NB4 (cell line): ENCODE data around the gene CERT1.
A peak's percentile ranks its signal among the peaks of the same experiment; 100 is the strongest.

Experiments used
- DNase-seq: peaks from one replicate; pipeline ENCODE4 v3.0.0; 2010; ENCODE audit warnings: low read depth
- H3K4me3 ChIP-seq: one replicate; pipeline ENCODE4 v1.5.1; 2011; ENCODE audit warnings: mild to moderate bottlenecking, low read depth, low read length, moderate library complexity
- MYC ChIP-seq: IDR thresholded peaks from 2 replicates; pipeline ENCODE4 v1.6.1; 2011; ENCODE audit warnings: low read depth, low read length
- POLR2A ChIP-seq: IDR thresholded peaks from 2 replicates; pipeline ENCODE4 v1.6.1; 2011; ENCODE audit warnings: mild to moderate bottlenecking; ENCODE audit not compliant: insufficient read length; ENCODE audit errors: extremely low read depth
- TF ChIP-seq, protein P1 (sequence below): IDR thresholded peaks from one replicate; pipeline ENCODE4 v1.5.1; 2012; ENCODE audit warnings: low read depth, low read length
- TF ChIP-seq, protein P2 (sequence below): IDR thresholded peaks from 2 replicates; pipeline ENCODE4 v1.6.1; 2011; ENCODE audit warnings: low read depth, low read length

CERT1 gene

DNA sequence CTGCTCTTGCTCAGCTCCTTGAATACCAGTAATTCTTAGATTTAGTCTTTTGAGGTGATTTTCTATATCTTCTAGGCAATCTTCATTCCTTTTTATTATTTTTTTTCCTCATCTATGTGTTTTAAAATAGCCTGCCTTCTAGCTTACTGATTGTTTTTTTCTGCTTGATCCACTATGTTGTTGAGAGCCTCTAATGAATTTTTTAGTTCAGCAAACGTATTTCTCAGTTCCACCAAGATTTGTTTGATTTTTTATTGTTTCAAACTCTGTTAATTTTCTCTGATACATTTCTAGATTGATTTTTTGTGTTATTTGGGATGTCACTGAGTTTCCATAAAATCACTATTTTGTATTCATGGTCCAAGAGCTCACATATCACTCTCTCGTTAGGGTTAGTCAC, 9.8 kb upstream of the CERT1 start:
- DNase-seq, result no peak
- TF ChIP-seq, protein P1, sequence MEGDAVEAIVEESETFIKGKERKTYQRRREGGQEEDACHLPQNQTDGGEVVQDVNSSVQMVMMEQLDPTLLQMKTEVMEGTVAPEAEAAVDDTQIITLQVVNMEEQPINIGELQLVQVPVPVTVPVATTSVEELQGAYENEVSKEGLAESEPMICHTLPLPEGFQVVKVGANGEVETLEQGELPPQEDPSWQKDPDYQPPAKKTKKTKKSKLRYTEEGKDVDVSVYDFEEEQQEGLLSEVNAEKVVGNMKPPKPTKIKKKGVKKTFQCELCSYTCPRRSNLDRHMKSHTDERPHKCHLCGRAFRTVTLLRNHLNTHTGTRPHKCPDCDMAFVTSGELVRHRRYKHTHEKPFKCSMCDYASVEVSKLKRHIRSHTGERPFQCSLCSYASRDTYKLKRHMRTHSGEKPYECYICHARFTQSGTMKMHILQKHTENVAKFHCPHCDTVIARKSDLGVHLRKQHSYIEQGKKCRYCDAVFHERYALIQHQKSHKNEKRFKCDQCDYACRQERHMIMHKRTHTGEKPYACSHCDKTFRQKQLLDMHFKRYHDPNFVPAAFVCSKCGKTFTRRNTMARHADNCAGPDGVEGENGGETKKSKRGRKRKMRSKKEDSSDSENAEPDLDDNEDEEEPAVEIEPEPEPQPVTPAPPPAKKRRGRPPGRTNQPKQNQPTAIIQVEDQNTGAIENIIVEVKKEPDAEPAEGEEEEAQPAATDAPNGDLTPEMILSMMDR, result no peak
- TF ChIP-seq MYC, result no peak
- TF ChIP-seq, protein P2, sequence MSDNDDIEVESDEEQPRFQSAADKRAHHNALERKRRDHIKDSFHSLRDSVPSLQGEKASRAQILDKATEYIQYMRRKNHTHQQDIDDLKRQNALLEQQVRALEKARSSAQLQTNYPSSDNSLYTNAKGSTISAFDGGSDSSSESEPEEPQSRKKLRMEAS, result no peak
- TF ChIP-seq POLR2A, result no peak
- H3K4me3 ChIP-seq, result no peak overlapping the region

DNA sequence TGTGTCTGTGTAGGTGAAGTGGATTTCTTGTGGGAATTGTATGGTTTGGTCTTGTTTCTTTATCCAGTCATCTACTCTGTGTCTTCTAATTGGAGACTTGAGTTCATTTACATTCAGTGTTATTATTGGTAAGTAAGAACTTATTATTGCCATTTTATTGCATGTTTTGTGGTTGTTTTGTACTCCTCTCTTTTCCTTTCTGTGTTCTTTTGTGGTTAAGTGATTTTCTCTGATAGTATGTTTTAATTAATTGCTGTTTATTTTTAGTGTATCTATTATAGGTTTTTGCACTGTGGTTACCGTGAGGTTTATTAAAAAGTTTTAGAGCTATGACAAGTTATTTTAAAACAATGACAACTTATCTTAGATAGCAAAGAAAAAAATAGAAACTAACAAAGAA, 8.3 kb upstream of the CERT1 start:
- no peak for DNase-seq
- H3K4me3 ChIP-seq, result no peak overlapping the region
- TF ChIP-seq, protein P1, result no peak
- TF ChIP-seq, protein P2, result no peak
- TF ChIP-seq MYC (no peak), POLR2A (no peak)

- no peak for DNase-seq
- TF ChIP-seq MYC (no peak), POLR2A (no peak)
- TF ChIP-seq, protein P2, result no peak
- TF ChIP-seq, protein P1, result no peak
- peak overlapping the region; percentile 70 for H3K4me3 ChIP-seq
Measured at GRCh38 chr5:75514323-75514722, 2.9 kb upstream of the CERT1 start.

- TF ChIP-seq POLR2A (no peak), MYC (no peak)
- TF ChIP-seq, protein P2, result no peak
- TF ChIP-seq, protein P1, result no peak
- DNase-seq, result no peak
- H3K4me3 ChIP-seq, result peak overlapping the region; percentile 70
Measured at GRCh38 chr5:75513841-75514240, 2.4 kb upstream of the CERT1 start.

- H3K4me3 ChIP-seq, result peak overlapping the region; percentile 70
- DNase-seq, result peak; percentile 49
- no peak for TF ChIP-seq POLR2A
- TF ChIP-seq, protein P1, result no peak
- no peak; the same call in 1 of the 2 replicates for TF ChIP-seq MYC
- TF ChIP-seq, protein P2, result no peak
Measured at GRCh38 chr5:75512383-75513074, 1.1 kb upstream of the CERT1 start.
